H1 (cell line): ENCODE measurements around the gene IMPDH1. TPM values are rescaled to one million over a fixed set of nuclear protein-coding genes. Genes with fewer than 3 reads are reported as not detected.
A peak's percentile ranks its signal among the peaks of the same experiment; 100 is the strongest.

Source experiments
- ASH2L ChIP-seq: fragments of 200-600, 300-600 bp; sonication (generic); IDR thresholded peaks from one replicate; pipeline ENCODE4 v1.7.1; 2017; ENCODE audit warnings: low read length
- BACH1 ChIP-seq: IDR thresholded peaks from 2 replicates; pipeline ENCODE4 v1.6.1; 2012; ENCODE audit warnings: low read length, improper control_type of control experiment
- CEBPB ChIP-seq: IDR thresholded peaks from 2 replicates; pipeline ENCODE4 v1.6.1; 2012; ENCODE audit warnings: low read depth, low read length
- CHD2 ChIP-seq: IDR thresholded peaks from 2 replicates; pipeline ENCODE4 v1.6.1; 2012; ENCODE audit warnings: low read length, improper control_type of control experiment
- EGR1 ChIP-seq: IDR thresholded peaks from 2 replicates; pipeline ENCODE4 v1.6.1; 2011; ENCODE audit warnings: low read depth, low read length, borderline replicate concordance
- HDAC6 ChIP-seq: IDR thresholded peaks from one replicate; pipeline ENCODE4 v1.7.1; 2012; ENCODE audit warnings: low read depth, mild to moderate bottlenecking, inconsistent platforms, low read length, moderate library complexity
- KDM4A ChIP-seq: IDR thresholded peaks from one replicate; pipeline ENCODE4 v1.7.1; 2012; ENCODE audit warnings: low read depth, mild to moderate bottlenecking, moderate library complexity, low read length, inconsistent platforms; ENCODE audit not compliant: severe bottlenecking
- KDM5A ChIP-seq: fragments of 200-600 bp; IDR thresholded peaks from 2 replicates; pipeline ENCODE4 v1.7.1; 2012; ENCODE audit warnings: mild to moderate bottlenecking, low read length, inconsistent platforms, mixed read lengths
- MAFK ChIP-seq: IDR thresholded peaks from 2 replicates; pipeline ENCODE4 v1.6.1; 2012; ENCODE audit warnings: low read depth, mild to moderate bottlenecking, improper control_type of control experiment, low read length
- POLR2AphosphoS5 ChIP-seq: IDR thresholded peaks from 2 replicates; pipeline ENCODE4 v1.6.1; 2011; ENCODE audit warnings: low read depth, low read length
- RXRA ChIP-seq: IDR thresholded peaks from 2 replicates; pipeline ENCODE4 v1.6.1; 2011; ENCODE audit warnings: low read depth, mild to moderate bottlenecking, low read length, moderate library complexity; ENCODE audit not compliant: insufficient read depth
- SP2 ChIP-seq: IDR thresholded peaks from 2 replicates; pipeline ENCODE4 v1.6.1; 2012; ENCODE audit warnings: mild to moderate bottlenecking, low read length, inconsistent platforms
- SUZ12 ChIP-seq: fragments of 200-600 bp; sonication (generic); IDR thresholded peaks from 2 replicates; pipeline ENCODE4 v1.6.1; 2012; ENCODE audit warnings: mild to moderate bottlenecking, inconsistent platforms, low read length, moderate library complexity, mixed read lengths
- TAF1 ChIP-seq: IDR thresholded peaks from 2 replicates; pipeline ENCODE4 v1.6.1; 2011; ENCODE audit warnings: mild to moderate bottlenecking, low read depth, low read length
- TBP ChIP-seq: IDR thresholded peaks from 2 replicates; pipeline ENCODE4 v1.6.1; 2011; ENCODE audit warnings: low read depth, low read length, improper control_type of control experiment
- polyA plus RNA-seq, 7 experiments: library from polyadenylated mRNA; depleted of rRNA in 3 of 7; stranded (reverse) in 5 of 7; unstranded in 2 of 7; fragments of >200 nt in 5 of 7; fragments of 200-250 nt in 2 of 7; gene quantifications; 1 replicate in 5 of 7; 2 replicates in 1 of 7; 4 replicates in 1 of 7; pipeline versions ENCODE4 v1.2.1 to v1.2.3, GENCODE V29; 2011 to 2013; ENCODE audit warnings: missing spikeins in 2 of 7, mixed read lengths in 2 of 7
- total RNA-seq: library from RNA; stranded (reverse); fragmentation: NEBNext Ultra II Directional; extraction: Animal tissue kit (Norgen Biotek cat#: 25700); gene quantifications from 2 replicates; pipeline ENCODE4 v1.2.1, GENCODE V29; 2021
- TF ChIP-seq, protein P1 (sequence below), 3 experiments: IDR thresholded peaks; 1 replicate in 2 of 3; 2 replicates in 1 of 3; pipeline versions ENCODE4 v1.5.1 to v1.6.1; 2011; ENCODE audit warnings: low read length in 3 of 3, mild to moderate bottlenecking in 3 of 3, inconsistent platforms in 2 of 3, low read depth in 1 of 3, moderate library complexity in 1 of 3; ENCODE audit not compliant: insufficient read depth in 1 of 3; ENCODE audit errors: control extremely low read depth in 1 of 3
- TF ChIP-seq, protein P2 (sequence below): IDR thresholded peaks from 2 replicates; pipeline ENCODE4 v1.6.1; 2012; ENCODE audit warnings: inconsistent platforms
- TF ChIP-seq, protein P3 (sequence below): IDR thresholded peaks from 2 replicates; pipeline ENCODE4 v1.6.1; 2012; ENCODE audit warnings: low read length, inconsistent platforms

Gene IMPDH1
- total and polyA plus RNA-seq, 2 of the 8 experiments (the other 6 are each of a cell fraction or from before 2014, with no cell fraction given), result 45.8 TPM

DNA sequence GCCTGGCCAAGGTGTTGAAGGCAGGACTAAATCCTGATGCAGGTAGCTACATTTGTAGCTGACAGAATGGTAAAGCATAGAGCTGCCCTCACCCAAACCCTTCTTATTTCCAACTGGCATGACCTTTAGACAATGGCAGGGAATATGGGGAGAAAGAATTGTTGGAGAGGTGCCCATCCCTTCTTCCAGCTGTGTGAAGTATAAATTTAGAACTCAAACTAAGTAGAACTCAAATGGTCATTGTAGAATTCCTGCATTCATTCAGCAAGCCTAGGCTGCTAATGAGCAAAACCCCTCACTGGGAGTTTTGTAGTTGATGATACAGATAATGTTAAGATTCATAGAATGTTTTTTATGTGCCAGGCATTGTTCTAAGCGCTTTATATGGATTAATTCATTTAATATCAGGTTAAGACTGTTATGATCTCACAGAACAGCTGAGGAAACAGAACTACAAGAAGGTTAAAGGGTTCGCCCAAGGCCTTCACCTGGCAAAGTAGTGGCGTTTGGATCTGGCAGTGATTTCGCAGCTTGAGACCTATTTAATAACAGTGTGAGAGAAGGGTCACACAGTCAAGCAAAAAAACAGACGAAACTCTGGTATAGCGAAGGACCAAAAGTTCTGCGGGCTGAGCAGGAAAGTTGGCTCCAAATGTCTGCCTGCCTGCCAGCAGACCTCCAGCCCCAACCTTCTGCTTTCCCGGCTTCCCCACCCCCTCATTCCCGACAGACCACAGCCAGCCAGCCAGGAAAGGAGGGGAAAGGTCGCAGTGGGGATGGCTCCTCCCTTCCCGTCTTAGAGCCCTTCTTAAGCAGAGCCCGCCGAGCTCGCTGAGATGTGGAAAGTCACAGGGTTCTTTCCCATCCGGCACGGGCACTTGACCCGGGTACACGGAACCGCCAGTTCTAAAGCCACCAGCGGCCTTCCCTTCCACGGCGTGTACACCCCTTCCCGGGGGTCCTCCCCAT lies 44.3 kb upstream of the IMPDH1 start (continued):
- TF ChIP-seq, protein P1, sequence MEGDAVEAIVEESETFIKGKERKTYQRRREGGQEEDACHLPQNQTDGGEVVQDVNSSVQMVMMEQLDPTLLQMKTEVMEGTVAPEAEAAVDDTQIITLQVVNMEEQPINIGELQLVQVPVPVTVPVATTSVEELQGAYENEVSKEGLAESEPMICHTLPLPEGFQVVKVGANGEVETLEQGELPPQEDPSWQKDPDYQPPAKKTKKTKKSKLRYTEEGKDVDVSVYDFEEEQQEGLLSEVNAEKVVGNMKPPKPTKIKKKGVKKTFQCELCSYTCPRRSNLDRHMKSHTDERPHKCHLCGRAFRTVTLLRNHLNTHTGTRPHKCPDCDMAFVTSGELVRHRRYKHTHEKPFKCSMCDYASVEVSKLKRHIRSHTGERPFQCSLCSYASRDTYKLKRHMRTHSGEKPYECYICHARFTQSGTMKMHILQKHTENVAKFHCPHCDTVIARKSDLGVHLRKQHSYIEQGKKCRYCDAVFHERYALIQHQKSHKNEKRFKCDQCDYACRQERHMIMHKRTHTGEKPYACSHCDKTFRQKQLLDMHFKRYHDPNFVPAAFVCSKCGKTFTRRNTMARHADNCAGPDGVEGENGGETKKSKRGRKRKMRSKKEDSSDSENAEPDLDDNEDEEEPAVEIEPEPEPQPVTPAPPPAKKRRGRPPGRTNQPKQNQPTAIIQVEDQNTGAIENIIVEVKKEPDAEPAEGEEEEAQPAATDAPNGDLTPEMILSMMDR (IDR thresholded peaks at IDR 0.05; ENCODE audit: control extremely low read depth in 1 of 3, insufficient read depth in 1 of 3, low read depth in 1 of 3, low read length in 3 of 3), result no peak
- TF ChIP-seq EGR1 (peak; percentile 64; the same call in 1 of the 2 replicates), KDM4A (no peak), SUZ12 (no peak), CHD2 (0 out of 2 replicates have a peak, but pooled peaks have one; percentile 8), RXRA (peak; percentile 73; the same call in 1 of the 2 replicates), MAFK (no peak), CEBPB (no peak), BACH1 (peak; percentile 5; the same call in 1 of the 2 replicates), POLR2AphosphoS5 (peak; percentile 31; the same call in 1 of the 2 replicates), TAF1 (0 out of 2 replicates have a peak, but pooled peaks have one; percentile 31), ASH2L (no peak), HDAC6 (no peak), KDM5A (no peak), SP2 (no peak), TBP (peak; percentile 44; the same call in 1 of the 2 replicates)
- TF ChIP-seq, protein P2, sequence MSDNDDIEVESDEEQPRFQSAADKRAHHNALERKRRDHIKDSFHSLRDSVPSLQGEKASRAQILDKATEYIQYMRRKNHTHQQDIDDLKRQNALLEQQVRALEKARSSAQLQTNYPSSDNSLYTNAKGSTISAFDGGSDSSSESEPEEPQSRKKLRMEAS, result no peak
- TF ChIP-seq, protein P3, sequence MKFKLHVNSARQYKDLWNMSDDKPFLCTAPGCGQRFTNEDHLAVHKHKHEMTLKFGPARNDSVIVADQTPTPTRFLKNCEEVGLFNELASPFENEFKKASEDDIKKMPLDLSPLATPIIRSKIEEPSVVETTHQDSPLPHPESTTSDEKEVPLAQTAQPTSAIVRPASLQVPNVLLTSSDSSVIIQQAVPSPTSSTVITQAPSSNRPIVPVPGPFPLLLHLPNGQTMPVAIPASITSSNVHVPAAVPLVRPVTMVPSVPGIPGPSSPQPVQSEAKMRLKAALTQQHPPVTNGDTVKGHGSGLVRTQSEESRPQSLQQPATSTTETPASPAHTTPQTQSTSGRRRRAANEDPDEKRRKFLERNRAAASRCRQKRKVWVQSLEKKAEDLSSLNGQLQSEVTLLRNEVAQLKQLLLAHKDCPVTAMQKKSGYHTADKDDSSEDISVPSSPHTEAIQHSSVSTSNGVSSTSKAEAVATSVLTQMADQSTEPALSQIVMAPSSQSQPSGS, result no peak
- TF ChIP-seq, all 59 proteins: peak for 11
